Ascending aorta (tissue), 2 donors: ENCODE results near the gene TPMT. TPM values are rescaled to one million over a fixed set of nuclear protein-coding genes. Genes with fewer than 3 reads are reported as not detected.

Source experiments
- DNase-seq, 2 donors: peaks; one replicate each; pipeline ENCODE4 v3.0.0-alpha.2; 2019; ENCODE audit warnings: low spot score in 2 of 2
- H3K27ac ChIP-seq, 2 donors: fragments of 200-600 bp; sonication (generic); one replicate each; pipeline ENCODE4 v1.5.1; 2016 to 2017; ENCODE audit warnings: mild to moderate bottlenecking in 1 of 2
- H3K27me3 ChIP-seq: fragments of 200-600 bp; sonication (generic); one replicate; pipeline ENCODE4 v1.5.1; 2017
- H3K36me3 ChIP-seq, 2 donors: fragments of 200-600 bp; sonication (generic); one replicate each; pipeline ENCODE4 v1.5.1; 2016
- H3K4me1 ChIP-seq, 2 donors: fragments of 200-600 bp; sonication (generic); one replicate each; pipeline ENCODE4 v1.5.1; 2016 to 2017; ENCODE audit warnings: mild to moderate bottlenecking in 1 of 2
- H3K4me3 ChIP-seq, 2 donors: fragments of 200-600 bp; sonication (generic); one replicate each; pipeline ENCODE4 v1.5.1; 2016 to 2017; ENCODE audit warnings: mild to moderate bottlenecking in 1 of 2
- H3K9me3 ChIP-seq, 2 donors: fragments of 200-600 bp; sonication (generic); one replicate each; pipeline ENCODE4 v1.5.1; 2016
- intact Hi-C: fragments of 100-400 bp; cut with DNase I; formaldehyde crosslinking; loops from one replicate; pipeline ENCODE4 v1.15.1; 2023
- total RNA-seq: library from RNA; depleted of rRNA; stranded (reverse); fragments of >200 nt; gene quantifications from one replicate; pipeline ENCODE4 v1.1.0, GENCODE V29; 2016
- TF ChIP-seq, protein P1 (sequence below), 3 experiments: fragments of 200-600 bp in 2 of 3; fragments of 450-650 bp in 1 of 3; sonication (generic) in 2 of 3; IDR thresholded peaks; one replicate each; pipeline ENCODE4 v1.5.1; 2016 to 2019; ENCODE audit warnings: antibody characterized with exemption in 3 of 3, mild to moderate bottlenecking in 1 of 3, moderate library complexity in 1 of 3

Gene TPMT
- total RNA-seq, 1 donor from 2014 or later = 1.6 TPM

DNA sequence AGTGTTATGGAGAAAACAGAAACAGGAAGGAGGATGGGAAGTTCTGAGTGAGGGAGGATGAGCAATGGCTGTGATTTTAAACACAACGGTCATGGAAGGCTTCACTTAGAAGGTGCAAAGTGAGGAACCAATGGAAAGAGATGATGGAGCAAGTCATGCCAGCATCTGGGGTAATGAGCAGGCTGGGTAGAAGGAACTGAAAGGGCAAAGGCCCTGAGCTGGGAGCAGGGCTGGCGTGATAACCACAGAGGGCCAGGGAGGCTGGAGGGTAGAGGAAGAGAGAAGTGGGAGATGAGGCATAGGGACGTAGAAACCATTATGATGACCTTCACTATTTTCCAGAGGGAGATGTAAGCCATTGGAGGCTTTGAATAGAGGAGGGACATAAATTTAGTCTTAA is 76.0 kb downstream of the TPMT start:
- no peak for DNase-seq
- H3K27me3 ChIP-seq = no peaks in the 10 kb centered on the region
- H3K4me1 ChIP-seq = no peaks in the 10 kb centered on the region
- no peak overlapping the region for H3K27ac ChIP-seq
- no peaks in the 10 kb centered on the region for H3K9me3 ChIP-seq
- H3K4me3 ChIP-seq = no peak overlapping the region
- intact Hi-C loops = no loop called here
- TF ChIP-seq, protein P1, sequence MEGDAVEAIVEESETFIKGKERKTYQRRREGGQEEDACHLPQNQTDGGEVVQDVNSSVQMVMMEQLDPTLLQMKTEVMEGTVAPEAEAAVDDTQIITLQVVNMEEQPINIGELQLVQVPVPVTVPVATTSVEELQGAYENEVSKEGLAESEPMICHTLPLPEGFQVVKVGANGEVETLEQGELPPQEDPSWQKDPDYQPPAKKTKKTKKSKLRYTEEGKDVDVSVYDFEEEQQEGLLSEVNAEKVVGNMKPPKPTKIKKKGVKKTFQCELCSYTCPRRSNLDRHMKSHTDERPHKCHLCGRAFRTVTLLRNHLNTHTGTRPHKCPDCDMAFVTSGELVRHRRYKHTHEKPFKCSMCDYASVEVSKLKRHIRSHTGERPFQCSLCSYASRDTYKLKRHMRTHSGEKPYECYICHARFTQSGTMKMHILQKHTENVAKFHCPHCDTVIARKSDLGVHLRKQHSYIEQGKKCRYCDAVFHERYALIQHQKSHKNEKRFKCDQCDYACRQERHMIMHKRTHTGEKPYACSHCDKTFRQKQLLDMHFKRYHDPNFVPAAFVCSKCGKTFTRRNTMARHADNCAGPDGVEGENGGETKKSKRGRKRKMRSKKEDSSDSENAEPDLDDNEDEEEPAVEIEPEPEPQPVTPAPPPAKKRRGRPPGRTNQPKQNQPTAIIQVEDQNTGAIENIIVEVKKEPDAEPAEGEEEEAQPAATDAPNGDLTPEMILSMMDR (IDR thresholded peaks at IDR 0.05) = no peak
- no peaks in the 10 kb centered on the region for H3K36me3 ChIP-seq

Other genes starting within 250 kb of the TPMT start
- gene KIF13A, start 167.4 kb downstream of the TPMT start, total RNA-seq = 28.9 TPM
- gene NHLRC1, start 32.4 kb downstream of the TPMT start, total RNA-seq = 0.32 TPM
- gene KDM1B, start 345 bp upstream of the TPMT start, total RNA-seq = 4.9 TPM
- 51.2 TPM for gene DEK, start 109.5 kb upstream of the TPMT start, total RNA-seq
- gene RNF144B, start 232.3 kb upstream of the TPMT start, total RNA-seq = 52.3 TPM